Upper lobe of right lung (tissue), 1 donor: ENCODE data around the gene VGLL4. TPM values are rescaled to one million over a fixed set of nuclear protein-coding genes. Genes with fewer than 3 reads are reported as not detected.

Experiments used
- ATAC-seq: fragments of 200-7000 bp; cut with Tn5 transposase; one replicate; pipeline ENCODE4 v1.9.1; 2020; ENCODE audit warnings: mild to moderate bottlenecking, moderate library complexity
- DNase-seq: peaks from one replicate; pipeline ENCODE4 v3.0.0-alpha.2; 2020
- H3K27ac ChIP-seq: fragments of 200-600 bp; one replicate; pipeline ENCODE4 v1.8.0; 2022
- H3K27me3 ChIP-seq: fragments of 200-600 bp; one replicate; pipeline ENCODE4 v1.8.0; 2022; ENCODE audit warnings: mild to moderate bottlenecking
- H3K36me3 ChIP-seq: fragments of 200-600 bp; one replicate; pipeline ENCODE4 v1.8.0; 2022
- H3K4me1 ChIP-seq: fragments of 200-600 bp; one replicate; pipeline ENCODE4 v1.8.0; 2022
- H3K4me3 ChIP-seq: fragments of 200-600 bp; one replicate; pipeline ENCODE4 v1.8.0; 2022; ENCODE audit warnings: mild to moderate bottlenecking
- H3K9me3 ChIP-seq: fragments of 200-600 bp; one replicate; pipeline ENCODE4 v1.8.0; 2022
- intact Hi-C: fragments of 100-400 bp; cut with DNase I; formaldehyde crosslinking; loops from one replicate; pipeline ENCODE4 v1.11.0; 2022
- total RNA-seq: library from RNA; stranded (reverse); fragmentation: NEBNext Ultra II Directional; extraction: Animal tissue kit (Norgen Biotek cat#: 25700); gene quantifications from one replicate; pipeline ENCODE4 v1.2.1, GENCODE V29; 2021
- TF ChIP-seq, protein P1 (sequence below): fragments of 200-600 bp; IDR thresholded peaks from one replicate; pipeline ENCODE4 v1.8.0; 2022; ENCODE audit warnings: antibody characterized with exemption
- donor health status: DM: no; HTN: yes; CAD: no; lungs with severe emphysema.

The VGLL4 gene
- total RNA-seq, 1 donor from 2014 or later: 57.5 TPM

DNA sequence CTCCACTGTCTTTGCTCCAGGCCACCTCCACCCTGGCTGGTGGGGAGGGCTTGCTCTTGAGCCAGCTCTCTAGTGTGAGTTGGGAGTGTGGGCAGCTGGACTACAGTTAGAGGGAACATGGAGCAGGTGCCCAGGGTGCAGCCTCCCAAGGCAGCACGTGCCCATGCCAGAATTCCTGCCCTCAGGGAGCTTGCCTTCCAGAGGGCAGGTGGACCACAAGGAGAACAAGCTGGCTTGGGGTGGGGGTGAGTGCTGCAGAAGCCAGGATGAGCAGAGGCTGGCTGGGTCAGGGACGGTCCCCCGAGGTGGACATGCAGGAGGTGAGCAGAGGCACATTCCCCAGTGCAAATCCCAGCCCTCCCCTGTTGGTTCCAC, 89.5 kb downstream of the VGLL4 start:
- Histone ChIP-seq H3K27me3 (no peaks in the 10 kb centered on the region), H3K36me3 (peaks cover 40% of the 10 kb centered on the region), H3K4me3 (no peak overlapping the region), H3K4me1 (peaks cover 38% of the 10 kb centered on the region), H3K27ac (peak overlapping the region; percentile 47), H3K9me3 (no peaks in the 10 kb centered on the region)
- intact Hi-C loops: no loop called here
- TF ChIP-seq, protein P1, sequence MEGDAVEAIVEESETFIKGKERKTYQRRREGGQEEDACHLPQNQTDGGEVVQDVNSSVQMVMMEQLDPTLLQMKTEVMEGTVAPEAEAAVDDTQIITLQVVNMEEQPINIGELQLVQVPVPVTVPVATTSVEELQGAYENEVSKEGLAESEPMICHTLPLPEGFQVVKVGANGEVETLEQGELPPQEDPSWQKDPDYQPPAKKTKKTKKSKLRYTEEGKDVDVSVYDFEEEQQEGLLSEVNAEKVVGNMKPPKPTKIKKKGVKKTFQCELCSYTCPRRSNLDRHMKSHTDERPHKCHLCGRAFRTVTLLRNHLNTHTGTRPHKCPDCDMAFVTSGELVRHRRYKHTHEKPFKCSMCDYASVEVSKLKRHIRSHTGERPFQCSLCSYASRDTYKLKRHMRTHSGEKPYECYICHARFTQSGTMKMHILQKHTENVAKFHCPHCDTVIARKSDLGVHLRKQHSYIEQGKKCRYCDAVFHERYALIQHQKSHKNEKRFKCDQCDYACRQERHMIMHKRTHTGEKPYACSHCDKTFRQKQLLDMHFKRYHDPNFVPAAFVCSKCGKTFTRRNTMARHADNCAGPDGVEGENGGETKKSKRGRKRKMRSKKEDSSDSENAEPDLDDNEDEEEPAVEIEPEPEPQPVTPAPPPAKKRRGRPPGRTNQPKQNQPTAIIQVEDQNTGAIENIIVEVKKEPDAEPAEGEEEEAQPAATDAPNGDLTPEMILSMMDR: no peak
- ATAC-seq (peak; percentile 14), DNase-seq (no peak)

DNA sequence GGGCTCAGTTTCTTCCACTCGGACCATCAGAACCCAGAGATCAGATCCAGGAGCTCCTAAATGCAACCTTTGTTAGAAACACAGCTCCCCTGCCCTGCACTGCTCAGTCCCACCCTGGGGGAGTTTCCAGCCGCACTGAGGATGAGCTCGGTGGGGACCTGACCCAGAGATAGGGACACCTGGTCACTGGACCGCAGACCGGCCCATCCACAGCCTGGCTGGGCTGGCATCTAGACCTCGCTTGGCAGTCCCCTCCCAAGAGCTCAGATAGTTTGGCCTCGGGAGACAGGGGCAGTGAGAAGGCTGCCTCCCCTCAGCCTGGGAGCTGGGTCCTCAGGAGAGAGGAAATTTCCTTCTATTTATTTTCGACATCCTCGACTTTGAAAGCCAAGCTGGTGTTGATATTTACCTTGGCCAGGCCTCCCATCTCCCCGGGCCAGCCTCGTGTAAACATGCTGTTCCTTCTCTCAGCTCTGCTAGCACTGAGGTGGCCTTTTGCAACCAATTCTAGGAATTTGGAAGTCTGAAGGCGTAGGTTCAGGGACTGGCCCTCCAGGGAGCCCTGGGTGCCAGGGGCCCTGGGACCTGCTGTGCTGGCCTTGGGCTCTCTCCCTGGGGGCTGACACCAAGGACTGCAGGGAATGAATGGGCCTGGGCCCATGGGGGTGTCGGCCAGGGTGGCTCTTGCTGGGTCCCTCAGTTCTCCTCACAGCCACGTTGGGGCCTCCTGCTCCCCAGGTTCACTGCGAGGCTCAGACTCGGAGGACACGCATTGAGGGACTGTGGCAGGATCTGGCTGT, 90.1 kb downstream of the VGLL4 start:
- Histone ChIP-seq H3K36me3 (peaks cover 34% of the 10 kb centered on the region), H3K27me3 (no peaks in the 10 kb centered on the region), H3K4me3 (no peak overlapping the region), H3K9me3 (no peaks in the 10 kb centered on the region), H3K4me1 (peaks cover 38% of the 10 kb centered on the region), H3K27ac (peak overlapping the region; percentile 47)
- DNase-seq (no peak), ATAC-seq (peak; percentile 53)
- TF ChIP-seq, protein P1: no peak
- intact Hi-C loops: no loop called here

- DNase-seq (no peak), ATAC-seq (no peak)
- H3K36me3 ChIP-seq: peaks cover 24% of the 10 kb centered on the region
- H3K4me3 ChIP-seq: no peak overlapping the region
- intact Hi-C loops: no loop called here
- H3K27me3 ChIP-seq: no peaks in the 10 kb centered on the region
- H3K27ac ChIP-seq: no peak overlapping the region
- TF ChIP-seq, protein P1: no peak
- H3K4me1 ChIP-seq: peaks cover 38% of the 10 kb centered on the region
- H3K9me3 ChIP-seq: no peaks in the 10 kb centered on the region
These were observed 91.1 kb downstream of the VGLL4 start for GRCh38 chr3:11552289-11553264.

GRCh38 chr3:11551036-11551435, 92.7 kb downstream of the VGLL4 start:
- H3K27me3 ChIP-seq: no peaks in the 10 kb centered on the region
- H3K27ac ChIP-seq: no peak overlapping the region
- H3K9me3 ChIP-seq: no peaks in the 10 kb centered on the region
- intact Hi-C loops: no loop called here
- TF ChIP-seq, protein P1: no peak
- H3K4me3 ChIP-seq: no peak overlapping the region
- peaks cover 12% of the 10 kb centered on the region for H3K36me3 ChIP-seq
- H3K4me1 ChIP-seq: peaks cover 26% of the 10 kb centered on the region
- ATAC-seq: no peak
- no peak for DNase-seq

- Histone ChIP-seq H3K27me3 (no peaks in the 10 kb centered on the region), H3K36me3 (no peaks in the 10 kb centered on the region), H3K27ac (no peak overlapping the region), H3K4me1 (peaks cover 27% of the 10 kb centered on the region), H3K9me3 (no peaks in the 10 kb centered on the region), H3K4me3 (no peak overlapping the region)
- ATAC-seq (no peak), DNase-seq (no peak)
- intact Hi-C loops: no loop called here
- TF ChIP-seq, protein P1: no peak
These were observed 94.1 kb downstream of the VGLL4 start for GRCh38 chr3:11549580-11550140.
